HUDEP-2 (cell line): ENCODE results near the gene CLTA.
"Not testable (repeated sequence)": the region's sequence is repeated elsewhere in the genome, so short reads cannot be mapped to it uniquely, and the experiment has no call there.

ENCODE experiments used
- DNase-seq, 76 experiments: peaks; one replicate each; lab custom pipeline; 2025; ENCODE audit not compliant: unreplicated experiment in 76 of 76; lab: John Stamatoyannopoulos, UW

The CLTA gene

GRCh38 chr9:36180243-36180642 lies 10.5 kb upstream of the CLTA start:
- not testable (repeated sequence) for DNase-seq

DNA sequence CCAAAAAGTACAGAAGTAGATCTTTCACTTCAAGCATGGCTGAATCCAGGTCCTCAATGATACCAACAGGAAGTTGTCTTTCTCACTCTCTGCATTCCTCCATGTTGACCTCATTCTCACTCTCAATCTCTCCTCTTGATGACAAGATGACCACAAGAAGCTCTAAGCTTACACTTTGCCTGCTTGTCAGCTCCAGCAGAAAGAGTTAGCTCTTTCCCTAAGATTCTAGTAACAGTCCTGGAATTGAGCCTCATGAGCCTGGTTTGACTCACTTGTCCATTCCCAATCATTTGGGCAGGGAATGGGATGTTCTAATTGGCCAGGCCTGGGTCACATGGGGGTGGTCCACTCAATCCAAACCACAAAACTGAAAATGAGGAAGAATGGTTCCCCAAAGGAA lies 3.3 kb upstream of the CLTA start:
- DNase-seq = no peak

GRCh38 chr9:36188212-36188611 lies 2.5 kb upstream of the CLTA start:
- no peak for DNase-seq

GRCh38 chr9:36189976-36190375 lies 745 bp upstream of the CLTA start:
- DNase-seq = peak in 1 of 76 experiments; percentile 8

DNA sequence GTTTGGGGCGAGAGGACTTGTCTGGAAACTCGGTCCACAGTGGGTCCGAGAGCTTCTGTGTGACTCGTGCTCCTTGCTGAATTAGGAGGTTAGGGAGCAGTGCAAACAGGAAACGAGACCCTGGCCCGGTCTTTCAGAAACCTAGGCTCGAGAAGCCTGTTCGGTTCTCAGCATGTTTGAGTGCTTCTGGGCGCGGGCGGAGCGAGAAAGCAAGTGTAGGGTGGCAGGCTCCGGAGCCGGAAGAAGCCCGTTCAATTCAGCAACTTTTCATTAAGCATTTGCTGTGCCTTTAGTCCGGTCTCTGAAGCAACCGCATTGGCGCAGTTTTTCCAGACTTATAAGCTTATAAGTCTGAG lies 547 bp downstream of the CLTA start:
- peak in 12 of 76 experiments; percentile 6 to 58 (median 12) for DNase-seq

GRCh38 chr9:36191686-36192085 lies 965 bp downstream of the CLTA start:
- DNase-seq = no peak

- DNase-seq = peak in 1 of 76 experiments; percentile 3
These were observed 1.5 kb downstream of the CLTA start for GRCh38 chr9:36192196-36192595.

DNA sequence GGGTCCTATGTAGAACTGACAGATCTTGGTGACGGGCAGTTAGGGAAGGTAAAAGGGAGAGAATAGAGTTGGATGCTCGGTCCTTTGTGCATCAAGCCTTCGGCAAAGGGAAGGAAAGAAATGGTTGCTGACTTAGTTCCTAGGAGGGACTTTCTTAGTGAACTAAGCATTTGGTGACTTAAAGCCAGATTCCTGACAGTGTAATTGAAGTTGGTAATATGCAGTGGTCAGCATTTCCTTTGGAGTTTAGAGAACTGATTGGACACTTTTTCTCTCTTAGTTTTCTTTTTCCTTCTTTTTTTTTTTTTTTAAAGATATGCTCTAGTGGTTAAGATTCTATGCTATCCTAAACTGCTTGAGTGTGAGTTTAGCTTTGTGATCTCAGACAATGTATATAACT lies 2.3 kb downstream of the CLTA start:
- DNase-seq = no peak

DNA sequence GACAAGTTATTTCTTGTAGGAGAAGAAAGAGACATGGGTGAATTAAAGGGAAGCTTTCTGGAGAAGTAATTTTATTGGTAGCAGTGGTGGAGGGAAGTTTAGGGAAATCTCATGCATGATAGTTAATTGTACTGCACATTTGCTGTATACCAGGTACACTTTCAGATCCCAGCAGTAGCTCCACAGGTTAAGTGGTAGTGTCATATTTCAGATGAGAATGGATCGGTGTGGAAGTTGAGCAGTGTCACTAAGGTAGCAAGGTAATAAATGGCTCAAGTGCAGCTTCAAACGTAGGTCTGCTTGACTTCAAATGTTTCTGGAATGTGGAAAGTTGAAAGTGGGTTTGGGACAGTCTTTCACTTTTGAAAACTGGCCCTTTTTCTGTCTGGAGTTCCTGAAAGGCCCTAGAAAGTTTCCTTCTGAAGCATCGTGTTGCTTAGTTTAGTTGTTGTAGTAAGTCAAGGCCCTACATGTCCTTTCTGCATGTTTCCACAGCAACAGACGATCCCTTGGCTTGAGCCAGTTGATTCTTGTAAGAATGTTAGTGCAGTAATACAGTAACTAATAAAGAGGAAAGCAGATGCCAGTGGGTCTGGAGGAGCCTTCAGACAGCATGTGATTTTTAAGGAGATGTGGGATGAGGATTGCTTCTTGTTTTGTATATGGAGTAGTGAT lies 3.7 kb downstream of the CLTA start:
- no peak for DNase-seq

- DNase-seq = no peak
These were observed 14.3 kb downstream of the CLTA start for GRCh38 chr9:36204906-36205547.

GRCh38 chr9:36207016-36207415 lies 16.3 kb downstream of the CLTA start:
- DNase-seq = no peak

GRCh38 chr9:36207546-36208012 lies 16.9 kb downstream of the CLTA start:
- DNase-seq = peak in 4 of 76 experiments; percentile 7 to 40 (median 12)

- DNase-seq = no peak
These were observed 18.0 kb downstream of the CLTA start for GRCh38 chr9:36208521-36209253.

GRCh38 chr9:36210722-36211121 lies 20.0 kb downstream of the CLTA start:
- DNase-seq = no peak

GRCh38 chr9:36211510-36211909 lies 20.8 kb downstream of the CLTA start:
- no peak for DNase-seq

- no peak for DNase-seq
These were observed 22.7 kb downstream of the CLTA start for GRCh38 chr9:36213387-36213786.

GRCh38 chr9:36213989-36214388 lies 23.3 kb downstream of the CLTA start:
- no peak for DNase-seq

GRCh38 chr9:36214571-36214970 lies 23.9 kb downstream of the CLTA start:
- DNase-seq = no peak

- no peak for DNase-seq
These were observed 26.7 kb downstream of the CLTA start for GRCh38 chr9:36217256-36217968.

GRCh38 chr9:36218011-36218410 lies 27.3 kb downstream of the CLTA start:
- DNase-seq = no peak

DNA sequence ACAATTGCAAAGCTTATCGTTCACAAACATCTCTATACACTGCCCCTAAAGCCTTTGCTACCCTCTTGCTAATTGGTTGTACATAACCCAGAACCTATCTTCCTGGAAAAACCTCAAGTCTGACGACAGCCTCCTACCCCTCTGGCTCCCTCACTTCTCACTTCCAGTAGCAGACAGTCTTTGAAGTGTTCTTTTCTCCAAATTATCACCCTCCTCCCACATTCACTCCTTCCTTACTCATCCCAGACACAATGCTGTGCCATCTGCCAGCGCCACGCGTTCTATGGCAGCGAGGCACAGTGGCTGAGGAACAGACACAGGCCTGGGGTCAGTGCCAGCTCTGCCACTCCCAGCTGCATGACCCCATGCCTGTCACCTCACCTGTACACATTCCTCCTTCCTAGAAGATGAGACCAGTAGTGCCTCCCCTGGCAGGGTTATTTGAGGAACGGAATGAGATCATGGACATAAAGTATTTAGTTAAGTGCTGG lies 27.7 kb downstream of the CLTA start:
- peak in 3 of 76 experiments; percentile 4 to 31 (median 19) for DNase-seq
